Measurements from ENCODE around the gene GAS6.

GAS6 gene

DNA sequence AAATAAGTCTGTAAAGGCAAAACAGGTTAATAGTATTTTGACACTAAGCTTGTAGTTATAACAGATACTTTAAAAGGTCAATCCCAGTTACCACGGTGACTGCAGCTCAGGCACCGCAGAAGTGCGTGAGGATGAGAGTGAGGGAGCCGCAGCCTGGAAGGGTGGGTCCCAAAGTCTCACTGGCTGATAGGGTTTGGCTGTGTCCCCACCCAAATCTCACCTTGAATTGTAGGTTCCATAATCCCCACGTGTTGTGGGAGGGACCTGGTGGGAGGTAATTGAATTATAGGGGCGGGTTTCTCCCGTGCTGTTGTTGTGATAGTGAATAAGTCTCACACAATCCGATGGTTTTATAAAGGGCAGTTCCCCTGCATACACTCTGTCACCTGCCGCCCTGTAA lies 40.0 kb upstream of the GAS6 start:
- H3K9me3 ChIP-seq (replicated peaks in 1 of 11) = no peaks in the 10 kb centered on the region
- H4K20me1 ChIP-seq = peaks cover 0 to 8% (median 0%) of the 10 kb centered on the region in 11 experiments; a peak in 3 of 22 replicates
- H3K4me2 ChIP-seq = no peak overlapping the region
- H3K36me3 ChIP-seq = no peaks in the 10 kb centered on the region
- peaks cover 0 to 10% (median 0%) of the 10 kb centered on the region in 11 experiments; a peak in 5 of 22 replicates for H3K27me3 ChIP-seq
- no peak for TF ChIP-seq Cebpa-rat (IDR thresholded peaks at IDR 0.05)
- no peak overlapping the region for H3K27ac ChIP-seq
- H3K4me3 ChIP-seq = no peak overlapping the region
- peaks cover 12 to 22% (median 15%) of the 10 kb centered on the region in 10 experiments for H3K4me1 ChIP-seq
- H3K9ac ChIP-seq = no peak overlapping the region

DNA sequence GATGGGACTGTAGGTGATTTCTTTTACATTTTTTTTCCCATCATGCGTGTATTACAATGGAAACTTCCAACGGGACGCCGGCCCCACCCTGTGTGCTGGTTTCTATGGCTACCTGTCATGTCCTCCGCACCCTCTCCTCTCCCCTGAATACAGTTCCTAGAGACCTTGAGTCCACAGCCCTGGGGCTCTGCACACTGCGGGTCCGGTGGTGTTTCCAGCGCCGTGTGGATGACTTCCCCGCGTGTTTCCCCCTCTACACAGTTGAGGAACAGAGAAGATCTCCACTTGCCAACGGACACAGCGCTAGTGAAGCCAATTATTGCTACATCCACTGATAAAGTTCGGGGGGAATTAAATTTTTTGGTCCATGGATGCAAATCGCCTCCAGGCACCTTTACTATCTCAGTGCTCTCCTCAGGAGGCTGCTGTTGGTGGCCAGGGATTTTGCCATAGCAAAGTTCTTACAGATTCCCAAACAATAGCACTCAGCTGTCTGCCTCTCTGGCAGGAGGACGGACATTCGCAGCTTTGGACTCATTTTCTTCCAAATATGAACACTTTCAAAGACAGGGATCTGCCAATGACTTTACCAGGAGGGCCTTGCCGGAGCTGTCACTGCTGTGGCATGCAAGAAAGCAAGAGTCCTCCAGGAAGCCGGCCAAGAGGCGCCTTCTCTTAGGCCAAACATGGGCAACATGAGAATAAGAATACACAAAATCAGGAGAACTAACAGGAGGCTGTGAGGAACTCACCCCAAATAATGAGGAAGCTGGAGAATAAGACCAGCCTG lies 39.3 kb upstream of the GAS6 start:
- H3K27me3 ChIP-seq = peaks cover 0 to 10% (median 0%) of the 10 kb centered on the region in 11 experiments; a peak in 5 of 22 replicates
- peaks cover 5 to 14% (median 8%) of the 10 kb centered on the region in 10 experiments for H3K4me1 ChIP-seq
- H3K27ac ChIP-seq = no peak overlapping the region
- 0 out of 22 replicates have a peak, but pooled peaks cover 0 to 3% (median 0%) of the 10 kb centered on the region in 11 experiments for H3K9me3 ChIP-seq (replicated peaks in 1 of 11)
- H3K9ac ChIP-seq = no peak overlapping the region
- no peak overlapping the region for H3K4me2 ChIP-seq
- no peak overlapping the region for H3K4me3 ChIP-seq
- TF ChIP-seq Cebpa-rat (IDR thresholded peaks at IDR 0.05) = no peak
- H4K20me1 ChIP-seq = peaks cover 0 to 5% (median 0%) of the 10 kb centered on the region in 11 experiments; a peak in 3 of 22 replicates
- H3K36me3 ChIP-seq = no peaks in the 10 kb centered on the region

DNA sequence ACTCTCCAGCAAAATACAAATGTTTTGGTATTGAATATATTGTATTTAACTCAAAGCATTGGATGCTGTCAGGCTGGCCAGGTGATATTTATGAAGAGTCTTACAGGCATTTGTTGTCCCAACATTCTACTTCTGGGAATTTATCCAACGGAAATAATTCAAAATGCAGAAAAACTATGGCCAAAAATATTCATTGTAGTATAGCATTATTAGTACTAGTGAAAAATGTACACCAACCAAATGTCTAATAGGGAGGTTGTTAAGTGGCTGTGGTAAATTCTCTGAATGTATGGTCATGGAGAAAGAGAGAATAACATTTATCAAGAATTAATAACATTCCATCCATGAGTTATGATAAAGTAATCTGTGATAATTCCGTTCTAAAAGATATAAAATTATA lies 38.6 kb upstream of the GAS6 start:
- Histone ChIP-seq H3K27me3 (peaks cover 0 to 3% (median 0%) of the 10 kb centered on the region in 11 experiments; a peak in 3 of 22 replicates), H3K4me3 (no peak overlapping the region), H3K9me3 (replicated peaks in 1 of 11) (peaks cover 0 to 10% (median 0%) of the 10 kb centered on the region in 11 experiments; a peak in 3 of 22 replicates), H3K4me1 (peaks cover 0 to 7% (median 1%) of the 10 kb centered on the region in 10 experiments; a peak in 12 of 20 replicates), H4K20me1 (no peaks in the 10 kb centered on the region; a peak in 1 of 22 replicates), H3K36me3 (no peaks in the 10 kb centered on the region), H3K4me2 (no peak overlapping the region), H3K9ac (no peak overlapping the region), H3K27ac (no peak overlapping the region)
- no peak for TF ChIP-seq Cebpa-rat (IDR thresholded peaks at IDR 0.05)

GRCh38 chr13:113901642-113902041 lies 37.8 kb upstream of the GAS6 start:
- H3K4me3 ChIP-seq = no peak overlapping the region
- peaks cover 0 to 14% (median 0%) of the 10 kb centered on the region in 11 experiments; a peak in 3 of 22 replicates for H3K9me3 ChIP-seq (replicated peaks in 1 of 11)
- peaks cover 0 to 2% (median 0%) of the 10 kb centered on the region in 10 experiments; a peak in 1 of 20 replicates for H3K4me1 ChIP-seq
- H3K27me3 ChIP-seq = no peaks in the 10 kb centered on the region
- no peak overlapping the region for H3K9ac ChIP-seq
- no peaks in the 10 kb centered on the region; a peak in 1 of 22 replicates for H4K20me1 ChIP-seq
- H3K27ac ChIP-seq = no peak overlapping the region
- H3K36me3 ChIP-seq = no peaks in the 10 kb centered on the region
- TF ChIP-seq Cebpa-rat (IDR thresholded peaks at IDR 0.05) = no peak
- no peak overlapping the region for H3K4me2 ChIP-seq

GRCh38 chr13:113901231-113901630 lies 37.4 kb upstream of the GAS6 start:
- Histone ChIP-seq H3K4me1 (no peaks in the 10 kb centered on the region), H3K27me3 (no peaks in the 10 kb centered on the region), H3K4me3 (no peak overlapping the region), H3K36me3 (no peaks in the 10 kb centered on the region), H3K27ac (no peak overlapping the region), H3K9ac (no peak overlapping the region), H3K4me2 (no peak overlapping the region), H3K9me3 (replicated peaks in 1 of 11) (peaks cover 0 to 14% (median 0%) of the 10 kb centered on the region in 11 experiments; a peak in 3 of 22 replicates), H4K20me1 (no peaks in the 10 kb centered on the region; a peak in 1 of 22 replicates)
- no peak for TF ChIP-seq Cebpa-rat (IDR thresholded peaks at IDR 0.05)

GRCh38 chr13:113900646-113901045 lies 36.8 kb upstream of the GAS6 start:
- H3K27me3 ChIP-seq = no peaks in the 10 kb centered on the region
- H3K4me2 ChIP-seq = no peak overlapping the region
- H3K36me3 ChIP-seq = no peaks in the 10 kb centered on the region
- H4K20me1 ChIP-seq = no peaks in the 10 kb centered on the region; a peak in 1 of 22 replicates
- H3K9ac ChIP-seq = no peak overlapping the region
- H3K27ac ChIP-seq = no peak overlapping the region
- H3K4me1 ChIP-seq = no peaks in the 10 kb centered on the region
- no peak for TF ChIP-seq Cebpa-rat (IDR thresholded peaks at IDR 0.05)
- H3K9me3 ChIP-seq (replicated peaks in 1 of 11) = peaks cover 0 to 14% (median 0%) of the 10 kb centered on the region in 11 experiments; a peak in 3 of 22 replicates
- no peak overlapping the region for H3K4me3 ChIP-seq

GRCh38 chr13:113898391-113898790 lies 34.5 kb upstream of the GAS6 start:
- Histone ChIP-seq H3K9ac (no peak overlapping the region), H3K4me2 (no peak overlapping the region), H3K4me1 (no peaks in the 10 kb centered on the region), H3K9me3 (replicated peaks in 1 of 11) (peaks cover 0 to 14% (median 0%) of the 10 kb centered on the region in 11 experiments; a peak in 3 of 22 replicates), H3K4me3 (no peak overlapping the region), H4K20me1 (no peaks in the 10 kb centered on the region), H3K36me3 (no peaks in the 10 kb centered on the region), H3K27me3 (no peaks in the 10 kb centered on the region), H3K27ac (no peak overlapping the region)
- TF ChIP-seq Cebpa-rat (IDR thresholded peaks at IDR 0.05) = no peak

DNA sequence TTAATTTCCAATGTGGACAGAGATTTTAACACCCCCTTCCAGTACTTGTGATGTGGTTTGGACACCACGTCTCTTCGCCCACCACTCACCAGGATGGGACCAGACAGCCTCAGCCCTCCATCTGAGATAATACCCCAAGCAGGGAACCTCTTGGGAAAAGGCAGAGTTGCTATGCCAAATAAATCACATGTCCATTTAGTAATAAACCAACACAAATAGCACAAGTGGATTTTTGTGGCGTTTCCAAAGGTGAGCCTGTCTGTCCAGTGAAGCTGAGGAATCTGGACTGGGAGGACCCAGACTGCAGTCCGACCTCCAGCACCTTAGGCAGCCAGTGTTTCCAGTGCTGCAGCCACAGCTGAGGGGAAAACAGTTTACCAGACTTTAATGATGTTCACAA lies 34.1 kb upstream of the GAS6 start:
- H3K27me3 ChIP-seq = no peaks in the 10 kb centered on the region
- H3K9ac ChIP-seq = no peak overlapping the region
- H3K36me3 ChIP-seq = no peaks in the 10 kb centered on the region
- H3K9me3 ChIP-seq (replicated peaks in 1 of 11) = peaks cover 0 to 14% (median 0%) of the 10 kb centered on the region in 11 experiments; a peak in 3 of 22 replicates
- no peaks in the 10 kb centered on the region for H4K20me1 ChIP-seq
- TF ChIP-seq Cebpa-rat (IDR thresholded peaks at IDR 0.05) = no peak
- H3K4me1 ChIP-seq = no peaks in the 10 kb centered on the region
- no peak overlapping the region for H3K4me3 ChIP-seq
- H3K27ac ChIP-seq = no peak overlapping the region
- no peak overlapping the region for H3K4me2 ChIP-seq

GRCh38 chr13:113897161-113897560 lies 33.3 kb upstream of the GAS6 start:
- Histone ChIP-seq H3K36me3 (no peaks in the 10 kb centered on the region), H3K9ac (no peak overlapping the region), H3K4me1 (no peaks in the 10 kb centered on the region), H4K20me1 (no peaks in the 10 kb centered on the region), H3K27me3 (no peaks in the 10 kb centered on the region), H3K4me3 (no peak overlapping the region), H3K4me2 (no peak overlapping the region), H3K27ac (no peak overlapping the region), H3K9me3 (replicated peaks in 1 of 11) (peaks cover 0 to 14% (median 4%) of the 10 kb centered on the region in 11 experiments; a peak in 4 of 22 replicates)
- TF ChIP-seq Cebpa-rat (IDR thresholded peaks at IDR 0.05) = no peak
